ENCODE measurements around the gene SRP72.

SRP72 gene

GRCh38 chr4:56550642-56551041 is 83.2 kb downstream of the SRP72 start:
- TF ChIP-seq ZNF274 (IDR thresholded peaks at IDR 0.05; ENCODE audit: low read depth, low read length): no peak
- no peak overlapping the region for H3K4me3 ChIP-seq (ENCODE audit: low read length)

- no peak overlapping the region for H3K4me3 ChIP-seq (ENCODE audit: low read length)
- no peak for TF ChIP-seq ZNF274 (IDR thresholded peaks at IDR 0.05; ENCODE audit: low read depth, low read length)
These were observed 84.1 kb downstream of the SRP72 start for GRCh38 chr4:56551516-56551915.

GRCh38 chr4:56552273-56552672 is 84.9 kb downstream of the SRP72 start:
- no peak for TF ChIP-seq ZNF274 (IDR thresholded peaks at IDR 0.05; ENCODE audit: low read depth, low read length)
- no peak overlapping the region for H3K4me3 ChIP-seq (ENCODE audit: low read length)

Measured in GM08714 (cell line).